ENCODE measurements around the gene TINCR.

TINCR gene

GRCh38 chr19:5575590-5575989 lies 7.8 kb upstream of the TINCR start:
- Histone ChIP-seq H3K79me2 (ENCODE audit: low read length) (no peaks in the 10 kb centered on the region), H3K9me2 (replicated peaks; ENCODE audit: insufficient read depth, low read length) (no peaks in the 10 kb centered on the region), H4K20me1 (ENCODE audit: insufficient read depth, low read length) (no peaks in the 10 kb centered on the region), H3K36me3 (replicated peaks; ENCODE audit: insufficient read depth, low read length) (no peaks in the 10 kb centered on the region), H3K4me3 (ENCODE audit: low read length) (no peak overlapping the region), H3K27ac (ENCODE audit: low read length) (no peak overlapping the region), H3K4me2 (ENCODE audit: low read depth, low read length) (no peak overlapping the region), H3K27me3 (replicated peaks; ENCODE audit: insufficient read depth, low read length) (no peaks in the 10 kb centered on the region), H2AFZ (ENCODE audit: low read length) (no peak overlapping the region), H3K9ac (ENCODE audit: low read length) (no peak overlapping the region), H3K9me3 (replicated peaks; ENCODE audit: insufficient read depth, low read length) (no peaks in the 10 kb centered on the region), H3F3A (ENCODE audit: insufficient read depth, low read length) (peaks cover 2% of the 10 kb centered on the region; the same call in 1 of the 2 replicates), H3K4me1 (ENCODE audit: low read length) (no peaks in the 10 kb centered on the region)
- DNase-seq, result no peak
- TF ChIP-seq CTCF (IDR thresholded peaks at IDR 0.05; ENCODE audit: low read length) (no peak), EZH2 (optimal IDR thresholded peaks at IDR 0.05; ENCODE audit: low read depth, low read length) (no peak), EZH2phosphoT487 (IDR thresholded peaks at IDR 0.05; ENCODE audit: low read length) (no peak)

GRCh38 chr19:5572556-5573286 lies 5.0 kb upstream of the TINCR start:
- Histone ChIP-seq H3K36me3 (replicated peaks; ENCODE audit: insufficient read depth, low read length) (no peaks in the 10 kb centered on the region), H3K4me1 (ENCODE audit: low read length) (no peaks in the 10 kb centered on the region), H3K79me2 (ENCODE audit: low read length) (no peaks in the 10 kb centered on the region), H2AFZ (ENCODE audit: low read length) (no peak overlapping the region), H3K27ac (ENCODE audit: low read length) (no peak overlapping the region), H4K20me1 (ENCODE audit: insufficient read depth, low read length) (no peaks in the 10 kb centered on the region), H3K4me2 (ENCODE audit: low read depth, low read length) (no peak overlapping the region), H3K9me2 (replicated peaks; ENCODE audit: insufficient read depth, low read length) (no peaks in the 10 kb centered on the region), H3K4me3 (ENCODE audit: low read length) (no peak overlapping the region), H3K27me3 (replicated peaks; ENCODE audit: insufficient read depth, low read length) (no peaks in the 10 kb centered on the region), H3K9ac (ENCODE audit: low read length) (no peak overlapping the region), H3K9me3 (replicated peaks; ENCODE audit: insufficient read depth, low read length) (no peaks in the 10 kb centered on the region), H3F3A (ENCODE audit: insufficient read depth, low read length) (no peaks in the 10 kb centered on the region)
- DNase-seq, result no peak
- TF ChIP-seq EZH2 (optimal IDR thresholded peaks at IDR 0.05; ENCODE audit: low read depth, low read length), result no peak
- no peak for TF ChIP-seq CTCF (IDR thresholded peaks at IDR 0.05; ENCODE audit: low read length)
- no peak for TF ChIP-seq EZH2phosphoT487 (IDR thresholded peaks at IDR 0.05; ENCODE audit: low read length)

- no peaks in the 10 kb centered on the region for H3K36me3 ChIP-seq (replicated peaks; ENCODE audit: insufficient read depth, low read length)
- no peak overlapping the region for H3K27ac ChIP-seq (ENCODE audit: low read length)
- no peak for DNase-seq
- no peaks in the 10 kb centered on the region for H3F3A ChIP-seq (ENCODE audit: insufficient read depth, low read length)
- H3K4me1 ChIP-seq (ENCODE audit: low read length), result no peaks in the 10 kb centered on the region
- no peak overlapping the region for H3K9ac ChIP-seq (ENCODE audit: low read length)
- no peak overlapping the region for H3K4me3 ChIP-seq (ENCODE audit: low read length)
- no peaks in the 10 kb centered on the region for H3K9me3 ChIP-seq (replicated peaks; ENCODE audit: insufficient read depth, low read length)
- H2AFZ ChIP-seq (ENCODE audit: low read length), result no peak overlapping the region
- H3K9me2 ChIP-seq (replicated peaks; ENCODE audit: insufficient read depth, low read length), result no peaks in the 10 kb centered on the region
- no peak overlapping the region for H3K4me2 ChIP-seq (ENCODE audit: low read depth, low read length)
- no peaks in the 10 kb centered on the region for H4K20me1 ChIP-seq (ENCODE audit: insufficient read depth, low read length)
- TF ChIP-seq EZH2phosphoT487 (IDR thresholded peaks at IDR 0.05; ENCODE audit: low read length) (no peak), CTCF (IDR thresholded peaks at IDR 0.05; ENCODE audit: low read length) (no peak), EZH2 (optimal IDR thresholded peaks at IDR 0.05; ENCODE audit: low read depth, low read length) (no peak)
- H3K27me3 ChIP-seq (replicated peaks; ENCODE audit: insufficient read depth, low read length), result peaks cover 5% of the 10 kb centered on the region
- H3K79me2 ChIP-seq (ENCODE audit: low read length), result no peaks in the 10 kb centered on the region
These were observed 4.0 kb upstream of the TINCR start for GRCh38 chr19:5571777-5572176.
